GM18873 (cell line): ENCODE measurements around the gene FBXL17.
"Not testable (repeated sequence)": the region's sequence is repeated elsewhere in the genome, so short reads cannot be mapped to it uniquely, and the experiment has no call there.

Experiments used
- ATAC-seq: cut with Tn5 transposase; IDR thresholded peaks from one replicate; pipeline ENCODE4 v1.9.1; 2021; ENCODE audit warnings: mild to moderate bottlenecking, moderate library complexity, moderate number of reproducible peaks; ENCODE audit not compliant: unreplicated experiment, low FRiP score

The FBXL17 gene

DNA sequence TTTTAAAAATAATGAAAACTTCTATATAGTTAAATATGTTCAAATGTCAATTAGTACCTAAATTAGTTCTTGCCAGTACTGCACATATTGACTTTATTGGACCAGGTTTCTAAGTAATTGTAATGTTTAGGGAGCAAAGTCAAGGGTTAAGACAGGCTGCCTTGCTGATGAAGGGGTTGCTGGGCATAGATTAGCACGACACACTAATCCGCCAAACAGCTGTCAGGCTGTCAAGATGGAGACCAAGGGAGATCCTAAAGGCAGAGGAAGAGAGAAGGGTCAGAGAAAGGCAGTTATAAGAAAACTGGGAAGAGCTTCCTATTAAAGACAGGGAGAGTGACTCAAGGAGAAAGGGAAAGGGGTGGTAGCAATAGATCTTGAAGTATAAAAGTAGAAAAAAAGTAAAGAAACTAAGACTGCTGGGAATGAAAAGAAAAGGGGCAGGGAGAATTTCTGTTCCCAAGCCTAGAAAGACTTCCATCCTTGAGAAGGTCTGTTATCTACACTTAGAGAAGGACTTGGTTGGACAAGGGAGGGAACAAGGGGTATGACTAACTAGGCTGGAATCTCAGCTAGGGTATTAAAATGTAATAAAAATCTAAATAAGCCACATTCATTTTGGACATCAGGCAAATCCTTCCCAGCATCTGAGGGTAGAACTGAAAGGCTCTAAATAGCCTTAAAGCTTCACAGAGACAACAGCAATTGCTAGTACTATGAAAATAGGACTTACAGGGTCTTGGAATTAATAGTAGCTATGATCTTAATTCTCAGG is 188.7 kb downstream of the FBXL17 start:
- no peak for ATAC-seq

DNA sequence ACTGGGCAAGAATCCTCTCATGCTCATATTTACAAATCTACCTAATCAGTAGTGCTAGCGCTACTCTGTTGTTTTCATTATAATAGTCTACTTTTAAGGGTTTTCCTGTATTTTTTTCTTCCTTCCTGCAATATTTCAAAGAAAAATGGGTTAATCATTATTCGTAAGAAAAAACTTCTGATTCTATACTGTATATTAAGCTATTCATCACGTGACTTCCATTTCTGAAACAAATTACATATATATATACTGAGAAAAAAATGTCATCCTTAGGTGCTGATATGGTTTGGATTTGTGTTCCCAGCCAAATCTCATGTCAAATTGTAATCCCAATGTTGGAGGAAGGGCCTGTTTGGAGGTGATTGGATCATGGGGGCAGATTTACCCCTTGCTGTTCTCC is 197.0 kb downstream of the FBXL17 start:
- no peak for ATAC-seq

DNA sequence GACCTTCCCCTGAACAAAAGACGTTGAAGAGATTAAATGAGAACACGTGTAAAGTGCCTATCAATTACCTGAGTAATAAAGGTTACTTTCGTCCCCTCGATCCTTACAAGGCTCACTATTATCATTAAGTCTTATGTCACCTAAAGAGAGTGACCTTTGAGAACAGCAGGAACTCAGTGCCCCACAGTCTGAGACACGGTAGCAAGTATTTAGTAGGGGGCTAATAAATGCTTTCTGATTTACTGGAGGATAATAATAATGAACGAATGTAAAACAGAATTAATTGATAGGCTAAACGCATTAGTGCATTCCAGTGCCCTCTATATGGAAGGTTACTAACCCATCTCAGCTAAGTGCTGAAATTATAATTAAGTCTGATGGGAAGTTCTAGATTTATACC is 199.9 kb downstream of the FBXL17 start:
- no peak for ATAC-seq

DNA sequence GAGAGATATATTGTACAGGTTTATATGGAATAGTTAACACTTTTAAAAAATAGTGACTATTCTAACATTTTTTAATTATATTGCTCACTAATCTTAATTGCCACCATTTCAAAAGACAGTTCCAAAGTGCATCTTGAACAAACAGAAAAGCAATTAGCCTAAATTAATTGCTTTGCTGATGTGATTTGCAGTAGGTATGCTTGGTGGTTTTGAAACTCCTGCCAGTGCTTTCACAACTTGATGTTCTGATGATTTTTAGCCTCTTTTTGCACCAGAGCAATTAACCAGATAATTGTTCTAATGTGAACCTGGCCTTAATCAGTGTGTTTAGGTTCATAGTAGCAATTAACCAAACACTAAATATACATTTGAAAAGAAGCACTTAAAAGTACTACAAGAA is 207.6 kb downstream of the FBXL17 start:
- ATAC-seq: no peak

DNA sequence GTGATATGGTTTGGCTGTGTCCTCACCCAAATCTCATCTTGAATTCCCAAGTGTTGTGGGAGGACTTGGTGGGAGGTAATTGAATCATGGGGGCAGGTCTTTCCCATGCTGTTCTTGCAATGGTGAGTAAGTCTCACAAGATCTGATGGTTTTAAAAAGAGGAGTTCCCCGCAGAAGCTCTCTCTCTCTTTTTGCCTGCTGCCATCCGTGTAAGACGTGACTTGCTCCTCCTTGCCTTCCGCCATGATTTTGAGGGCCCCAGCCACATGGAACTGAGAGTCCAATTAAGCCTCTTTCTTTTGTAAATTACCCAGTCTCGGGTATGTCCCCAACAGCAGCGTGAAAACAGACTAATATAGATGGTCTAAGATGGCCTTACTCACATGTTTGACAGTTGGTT is 210.1 kb downstream of the FBXL17 start:
- ATAC-seq: no peak

DNA sequence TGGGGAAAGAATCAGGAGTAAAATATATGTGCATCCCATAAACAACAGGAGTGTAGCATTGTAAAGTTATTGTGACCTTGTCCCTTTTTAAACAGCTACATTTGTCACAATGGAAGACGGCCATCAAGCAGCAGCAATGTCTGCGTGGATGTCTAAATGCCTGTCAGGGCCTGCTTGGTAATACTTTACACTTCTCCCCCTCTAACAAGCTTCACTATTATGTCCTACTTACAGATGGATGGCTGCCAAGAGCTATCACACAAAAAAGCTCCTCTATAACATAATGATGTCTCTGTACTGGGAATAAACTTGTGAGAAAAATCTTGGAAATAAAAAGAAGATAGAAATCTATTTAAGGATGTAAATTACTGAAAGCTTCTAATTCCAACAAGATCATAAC is 213.0 kb downstream of the FBXL17 start:
- ATAC-seq: no peak

DNA sequence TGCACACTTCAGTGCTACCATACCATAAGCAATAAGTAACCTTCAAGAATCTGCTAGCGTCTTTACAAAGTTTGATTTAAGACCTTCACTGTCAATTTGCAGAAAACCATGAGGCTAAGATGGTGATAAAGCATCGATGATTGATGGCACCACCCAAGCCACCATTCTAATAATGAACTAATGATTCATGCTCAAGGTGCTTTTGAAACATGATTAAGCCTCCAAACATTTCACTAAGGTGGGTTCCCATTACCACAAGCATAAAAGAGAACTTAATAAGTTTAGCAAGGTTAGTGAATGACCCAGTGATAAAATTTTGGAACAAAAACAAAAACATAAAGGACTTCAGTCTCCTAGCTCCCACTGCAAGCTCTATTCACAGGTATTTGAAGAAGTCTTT is 214.7 kb downstream of the FBXL17 start:
- no peak for ATAC-seq

DNA sequence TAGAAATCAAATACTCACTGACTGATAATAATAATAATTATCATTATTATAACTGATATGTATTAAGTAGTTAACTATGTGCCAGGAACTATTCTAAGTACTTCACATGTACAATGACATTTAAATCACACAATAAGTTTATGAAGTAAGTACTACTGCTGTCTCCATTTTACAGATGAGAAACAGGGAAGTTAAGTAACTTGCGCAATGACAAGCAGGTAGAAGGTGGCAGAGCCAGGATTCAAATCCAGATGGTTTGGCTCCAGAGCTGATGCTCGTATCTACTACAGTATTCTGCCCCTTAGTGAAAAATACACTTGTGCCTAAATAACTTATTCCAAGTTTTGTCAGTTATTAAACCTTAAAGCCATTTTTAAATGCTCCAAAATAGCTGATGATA is 217.3 kb downstream of the FBXL17 start:
- ATAC-seq: no peak

DNA sequence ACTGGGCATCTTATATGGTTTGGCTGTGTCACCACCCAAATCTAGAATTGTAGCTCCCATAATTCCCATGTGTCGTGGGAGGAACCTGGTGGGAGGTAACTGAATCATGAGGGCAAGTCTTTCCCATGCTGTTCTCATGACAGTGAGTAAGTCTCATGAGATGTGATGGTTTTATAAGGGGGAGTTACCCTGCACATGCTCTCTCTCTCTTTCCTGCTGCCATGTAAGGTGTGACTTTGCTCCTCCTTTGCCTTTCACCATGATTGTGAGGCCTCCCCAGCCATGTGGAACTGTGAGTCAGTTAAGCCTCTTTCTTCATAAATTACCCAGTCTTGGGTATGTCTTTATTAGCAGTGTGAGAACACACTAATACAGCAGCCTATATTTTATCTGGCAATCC is 229.0 kb downstream of the FBXL17 start:
- not testable (repeated sequence) for ATAC-seq

DNA sequence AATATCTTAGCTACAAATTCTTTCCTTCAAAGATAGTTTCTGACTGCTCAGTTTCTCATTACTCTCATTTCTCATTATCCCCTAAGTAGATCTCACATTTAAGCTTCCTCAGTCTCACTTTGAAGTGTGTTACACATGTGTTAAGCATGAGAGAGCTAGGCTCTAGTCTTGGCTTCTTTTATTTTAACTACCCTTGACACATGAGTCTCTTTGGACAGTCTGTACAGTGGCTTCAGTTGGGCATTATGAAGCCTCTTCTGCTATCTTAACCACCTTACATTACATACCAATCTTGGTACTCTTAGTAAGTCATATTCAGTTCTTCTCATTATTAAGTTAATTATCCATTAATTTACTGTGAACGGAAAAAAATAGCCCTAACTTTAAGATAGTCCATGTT is 232.5 kb downstream of the FBXL17 start:
- no peak for ATAC-seq

DNA sequence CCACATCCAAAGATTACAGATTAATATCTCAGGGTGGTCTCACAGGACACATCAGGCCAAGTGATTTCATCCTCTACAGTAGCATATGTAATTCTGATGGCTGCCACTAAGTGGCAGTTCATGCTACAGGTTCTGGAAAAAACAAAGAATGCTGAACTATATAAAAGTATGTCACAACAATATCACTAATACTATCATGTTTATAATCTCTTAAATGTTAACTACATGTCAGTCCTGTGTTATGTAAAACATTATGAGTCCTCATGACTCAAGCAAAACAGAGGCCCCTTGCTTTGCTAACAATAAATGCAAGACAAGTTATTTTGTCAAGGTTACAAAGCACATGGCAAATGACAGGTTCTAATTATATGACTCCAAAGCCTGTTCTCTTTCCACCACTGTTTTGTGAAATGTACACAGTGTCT is 233.2 kb downstream of the FBXL17 start:
- no peak for ATAC-seq

DNA sequence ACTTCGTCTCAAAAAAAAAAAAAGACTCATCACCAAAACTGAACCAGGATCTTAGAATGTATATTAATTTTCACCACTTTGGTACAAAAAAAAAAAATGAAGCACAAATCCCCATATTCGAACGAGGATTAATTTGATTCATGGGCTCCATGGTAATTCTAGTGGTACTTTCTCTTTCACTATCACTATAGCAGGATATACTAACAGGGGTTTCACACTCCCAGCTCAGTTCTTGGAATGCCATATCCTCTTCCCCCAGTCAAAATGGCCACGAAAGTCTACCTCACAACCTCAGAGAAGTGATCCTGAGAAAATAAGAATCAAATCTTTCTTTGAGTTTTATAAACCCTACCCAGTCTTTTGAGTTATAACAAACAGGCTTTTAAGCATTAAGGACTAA is 235.7 kb downstream of the FBXL17 start:
- ATAC-seq: no peak

DNA sequence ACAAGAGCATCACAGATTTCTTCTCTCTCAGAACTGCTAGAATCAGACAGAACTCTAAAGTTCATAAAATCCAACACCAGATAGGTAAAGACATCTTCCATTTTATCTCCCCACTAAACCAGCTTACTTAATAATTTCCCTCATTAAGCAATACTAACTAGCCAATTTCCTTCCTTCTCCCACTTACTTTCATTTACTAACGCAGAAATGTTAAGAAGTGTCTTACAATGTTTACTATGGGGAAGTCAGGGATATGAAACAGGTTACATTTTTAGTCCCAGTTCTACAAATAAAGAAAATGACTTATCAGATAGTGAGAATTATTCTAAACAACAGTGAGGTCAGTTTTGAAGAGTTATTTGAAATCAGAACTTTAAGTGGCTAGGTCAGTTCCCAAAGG is 236.5 kb downstream of the FBXL17 start:
- ATAC-seq: no peak

DNA sequence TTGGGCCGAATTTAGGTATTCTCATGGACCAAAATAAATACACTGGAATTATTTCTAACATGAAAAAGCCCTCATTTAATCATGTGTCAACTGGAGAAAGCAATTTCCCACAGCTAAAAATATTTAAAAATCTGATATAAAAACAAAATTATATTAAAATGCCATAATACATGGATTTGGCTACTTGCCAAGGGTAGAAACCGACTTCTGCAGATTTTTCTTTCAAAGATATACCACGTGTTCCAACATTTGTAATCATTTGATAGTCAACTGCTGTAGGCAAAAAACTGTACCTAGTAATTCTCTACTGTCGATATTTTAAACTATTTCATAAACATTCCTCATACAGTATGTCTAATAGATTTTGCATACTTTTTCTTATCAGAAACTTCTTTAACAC is 237.6 kb downstream of the FBXL17 start:
- ATAC-seq: no peak

DNA sequence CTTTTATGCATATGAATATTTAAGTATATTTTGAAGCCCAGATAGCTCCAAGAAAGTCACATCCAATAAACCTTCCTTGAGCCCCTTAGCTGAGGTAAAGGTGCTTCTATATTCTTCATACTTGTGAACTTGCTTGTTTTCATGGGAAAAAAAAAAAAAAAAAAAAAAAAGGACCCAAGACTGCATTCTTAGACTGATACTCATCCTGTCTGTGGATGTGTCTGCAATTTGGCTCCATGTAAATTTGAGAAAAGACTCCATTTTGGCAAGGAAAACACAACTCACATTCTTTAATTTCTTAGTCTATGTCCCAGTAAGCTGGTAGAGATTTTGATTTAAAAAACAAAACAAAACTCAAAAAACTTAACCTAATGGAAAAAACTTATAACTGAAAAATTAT is 238.3 kb downstream of the FBXL17 start:
- no peak for ATAC-seq

DNA sequence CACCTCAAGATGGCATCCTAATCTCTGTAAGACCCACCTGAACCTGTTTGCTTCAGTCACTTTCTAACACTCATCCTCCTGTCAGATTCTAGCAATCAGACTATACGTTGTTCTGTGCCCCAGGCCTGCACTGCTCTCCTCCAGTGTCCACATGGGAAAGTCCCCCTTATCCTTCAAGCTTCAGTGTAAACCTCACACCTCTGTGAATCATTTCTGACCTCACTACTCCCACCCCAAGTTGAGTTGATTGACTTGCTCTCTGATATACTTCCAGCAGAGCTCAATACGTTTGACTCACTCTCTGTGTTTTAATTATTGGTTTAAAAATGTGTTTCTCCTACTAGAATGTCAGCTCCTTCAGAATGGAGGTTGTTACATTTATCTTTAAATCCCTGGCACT is 240.2 kb downstream of the FBXL17 start:
- no peak for ATAC-seq

DNA sequence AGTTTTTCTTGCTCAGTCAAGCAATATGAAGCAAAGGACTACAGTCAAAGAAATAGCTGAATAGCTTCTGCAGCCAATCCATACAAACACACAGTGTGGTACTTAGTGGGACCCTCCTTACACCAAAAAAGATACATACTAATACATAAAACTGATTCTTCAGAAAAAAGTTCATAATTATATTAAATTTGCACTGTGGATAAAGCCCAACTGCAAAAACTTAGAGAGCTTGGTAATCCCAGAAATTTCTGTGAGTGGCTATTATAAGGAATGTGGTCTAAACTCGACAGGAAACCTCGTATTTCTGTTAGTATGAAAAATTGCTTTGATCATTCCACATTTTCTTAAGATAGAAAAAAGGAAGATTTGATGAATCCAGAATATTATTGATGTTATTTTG is 245.4 kb downstream of the FBXL17 start:
- ATAC-seq: no peak

DNA sequence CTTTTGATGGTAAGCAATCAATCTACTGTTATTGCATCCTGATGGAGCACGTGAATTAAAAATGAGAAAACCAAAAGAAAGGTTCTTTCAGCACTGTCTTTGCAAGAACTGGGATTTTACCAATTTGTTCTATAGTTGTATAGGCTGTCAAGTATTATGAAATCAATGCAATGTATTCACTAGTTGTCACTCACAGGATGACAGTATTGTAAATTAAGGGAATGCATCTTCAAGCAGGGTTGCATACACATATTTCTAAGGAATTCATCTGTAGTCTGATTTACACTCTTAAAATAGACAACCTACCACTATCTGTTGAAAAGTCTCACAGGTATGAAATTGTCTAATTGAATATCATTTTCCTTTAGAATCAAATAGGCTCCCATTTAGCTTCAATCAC is 252.8 kb downstream of the FBXL17 start:
- no peak for ATAC-seq

DNA sequence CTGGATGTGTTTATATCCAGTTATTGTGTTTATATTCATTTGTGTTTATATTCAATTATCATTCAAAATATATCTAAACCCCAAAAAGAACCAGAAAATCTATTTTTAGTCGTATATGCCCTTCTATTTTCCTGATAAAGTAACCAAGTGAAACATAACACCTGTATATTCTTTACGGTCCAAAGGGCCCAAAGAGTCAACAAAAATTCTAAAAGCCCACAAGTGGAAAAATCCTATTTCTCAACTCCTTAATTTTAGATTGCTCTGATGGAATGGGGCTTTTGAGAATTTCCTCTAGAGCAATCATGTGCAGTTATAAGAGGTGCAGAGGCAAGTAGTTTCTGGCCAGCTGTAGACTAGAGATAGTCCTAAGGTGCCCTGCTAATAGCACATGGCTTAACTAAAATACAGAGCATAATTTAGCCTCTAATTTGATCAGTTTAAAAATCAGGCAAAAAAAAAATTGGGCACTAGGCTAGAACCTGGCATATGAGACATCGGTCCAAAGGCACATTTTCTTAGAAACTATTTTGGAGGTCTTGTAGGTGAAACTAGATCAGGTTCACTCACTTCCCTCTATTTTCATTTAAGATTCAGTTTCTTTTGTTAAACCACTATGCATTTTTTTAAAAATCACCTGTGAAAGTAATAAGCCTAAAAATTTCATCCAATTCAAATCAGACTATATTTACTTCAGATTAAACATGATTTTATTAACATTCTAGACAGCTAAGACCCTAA is 256.0 kb downstream of the FBXL17 start:
- ATAC-seq: no peak

DNA sequence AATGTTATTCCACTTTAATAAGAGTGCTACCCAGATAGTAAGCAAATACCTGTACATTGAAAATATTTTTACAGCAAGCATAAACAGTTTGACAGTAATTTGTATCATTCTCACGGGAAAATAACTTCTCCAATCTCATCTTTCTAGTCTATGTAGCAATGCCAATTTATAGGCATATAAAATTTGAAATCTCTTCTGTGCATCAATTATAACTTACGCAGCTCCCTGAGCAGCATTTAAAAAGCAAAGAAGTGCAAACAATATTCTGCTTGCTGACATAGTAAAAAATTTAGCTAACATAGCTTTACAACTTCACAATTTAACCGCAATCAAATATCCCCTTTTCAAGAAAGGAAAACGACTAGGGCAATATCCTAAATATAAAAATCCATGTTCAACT is 257.3 kb downstream of the FBXL17 start:
- ATAC-seq: no peak

DNA sequence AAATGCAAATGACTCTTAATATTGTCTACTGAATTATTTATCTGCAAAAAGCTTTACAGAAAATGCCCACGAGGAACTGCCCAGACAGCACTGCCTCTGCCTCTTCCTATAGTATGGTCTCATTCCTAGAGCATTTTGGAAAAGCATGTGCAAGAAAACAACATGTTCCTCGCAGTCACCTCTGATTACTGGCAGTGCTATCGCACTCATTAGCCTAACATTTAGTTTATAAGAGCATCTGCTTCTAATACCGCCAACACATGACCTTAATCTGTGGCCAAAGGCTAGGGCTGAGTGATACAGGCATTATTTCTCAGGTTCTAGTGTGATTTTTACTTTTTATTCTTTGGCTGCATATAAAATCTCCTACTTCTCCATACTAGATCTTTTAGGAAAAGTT is 259.2 kb downstream of the FBXL17 start:
- no peak for ATAC-seq
